GM12878 (cell line): Measurements from ENCODE around the gene CHD1. TPM values are rescaled to one million over a fixed set of nuclear protein-coding genes. Genes with fewer than 3 reads are reported as not detected.

Experiments used
- CBFB ChIP-seq: IDR thresholded peaks from 2 replicates; pipeline ENCODE4 v1.6.1; 2016; ENCODE audit warnings: antibody characterized with exemption, low read depth
- CUX1 ChIP-seq: IDR thresholded peaks from 2 replicates; pipeline ENCODE4 v1.6.1; 2012; ENCODE audit warnings: improper control_type of control experiment, low read depth, low read length; ENCODE audit not compliant: insufficient replicate concordance
- STAT3 ChIP-seq: IDR thresholded peaks from 2 replicates; pipeline ENCODE4 v1.6.1; 2011; ENCODE audit warnings: low read depth, low read length, improper control_type of control experiment
- ZNF384 ChIP-seq: IDR thresholded peaks from 2 replicates; pipeline ENCODE4 v1.6.1; 2012; ENCODE audit warnings: low read depth, mild to moderate bottlenecking, low read length, improper control_type of control experiment, borderline replicate concordance
- ZNF622 ChIP-seq: fragments of 450-650 bp; IDR thresholded peaks from 2 replicates; pipeline ENCODE4 v1.6.1; 2017; ENCODE audit warnings: mild to moderate bottlenecking, inconsistent platforms
- ZSCAN29 ChIP-seq: fragments of 450-650 bp; IDR thresholded peaks from 2 replicates; pipeline ENCODE4 v1.6.1; 2017; ENCODE audit warnings: mild to moderate bottlenecking, moderate library complexity
- polyA plus RNA-seq, 11 experiments: library from polyadenylated mRNA; depleted of rRNA in 4 of 11; unstranded in 6 of 11; stranded (reverse) in 5 of 11; fragments of >200 nt; fragmentation: Nextera tagmentation in 4 of 11; fragmentation: Illumina TruSeq in 1 of 11; extraction: Ambion mirVana in 4 of 11; extraction: Trizol in 1 of 11; gene quantifications; 1 replicate in 1 of 11; 2 replicates in 10 of 11; pipeline versions ENCODE4 v1.2.1 to v1.2.3, GENCODE V29; 2011 to 2016; ENCODE audit warnings: inconsistent platforms in 2 of 11, missing spikeins in 2 of 11, low read depth in 1 of 11
- total RNA-seq, 4 experiments: library from RNA; depleted of rRNA in 3 of 4; stranded (reverse); fragments of >200 nt in 3 of 4; fragmentation: Illumina TruSeq in 1 of 4; extraction: Trizol in 1 of 4; gene quantifications; 2 replicates each; pipeline versions ENCODE4 v1.2.1 to v1.2.3, GENCODE V29; 2013 to 2021
- TF ChIP-seq, protein P1 (sequence below): fragments of 450-650 bp; IDR thresholded peaks from 2 replicates; pipeline ENCODE4 v1.6.1; 2017; ENCODE audit warnings: mild to moderate bottlenecking

CHD1 gene
- total and polyA plus RNA-seq, 10 of the 15 experiments (the other 5 are each of a cell fraction or from before 2014, with no cell fraction given): 25.5 to 158 (median 50.5) TPM

DNA sequence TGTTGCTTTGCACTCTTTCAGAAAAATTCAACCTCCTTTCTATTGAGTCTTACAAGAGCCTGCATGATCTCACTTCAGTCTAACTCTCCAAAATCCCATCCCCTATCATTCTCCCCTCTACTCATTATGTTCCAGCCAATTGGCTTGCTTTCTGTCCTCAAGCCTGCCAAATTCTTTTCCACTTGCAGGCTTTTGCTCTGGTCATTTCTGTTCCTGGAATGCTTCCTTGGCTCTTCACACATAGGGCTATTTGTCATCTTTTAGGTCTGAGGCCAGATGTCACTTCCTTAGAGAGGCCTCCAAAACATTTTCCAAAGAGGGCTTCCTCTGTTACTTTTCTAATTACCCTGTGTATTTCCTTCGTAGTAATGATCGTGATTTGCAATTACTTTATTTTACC lies 11.8 kb upstream of the CHD1 start (continued):
- TF ChIP-seq CUX1: no peak
- no peak for TF ChIP-seq ZSCAN29
- TF ChIP-seq ZNF622: no peak
- TF ChIP-seq, protein P1, sequence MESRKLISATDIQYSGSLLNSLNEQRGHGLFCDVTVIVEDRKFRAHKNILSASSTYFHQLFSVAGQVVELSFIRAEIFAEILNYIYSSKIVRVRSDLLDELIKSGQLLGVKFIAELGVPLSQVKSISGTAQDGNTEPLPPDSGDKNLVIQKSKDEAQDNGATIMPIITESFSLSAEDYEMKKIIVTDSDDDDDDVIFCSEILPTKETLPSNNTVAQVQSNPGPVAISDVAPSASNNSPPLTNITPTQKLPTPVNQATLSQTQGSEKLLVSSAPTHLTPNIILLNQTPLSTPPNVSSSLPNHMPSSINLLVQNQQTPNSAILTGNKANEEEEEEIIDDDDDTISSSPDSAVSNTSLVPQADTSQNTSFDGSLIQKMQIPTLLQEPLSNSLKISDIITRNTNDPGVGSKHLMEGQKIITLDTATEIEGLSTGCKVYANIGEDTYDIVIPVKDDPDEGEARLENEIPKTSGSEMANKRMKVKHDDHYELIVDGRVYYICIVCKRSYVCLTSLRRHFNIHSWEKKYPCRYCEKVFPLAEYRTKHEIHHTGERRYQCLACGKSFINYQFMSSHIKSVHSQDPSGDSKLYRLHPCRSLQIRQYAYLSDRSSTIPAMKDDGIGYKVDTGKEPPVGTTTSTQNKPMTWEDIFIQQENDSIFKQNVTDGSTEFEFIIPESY: no peak
- no peak for TF ChIP-seq STAT3
- TF ChIP-seq CBFB: no peak
- no peak for TF ChIP-seq ZNF384
- TF ChIP-seq, all 136 proteins: peak for 0
